Right lobe of liver (tissue), 6 donors: Measurements from ENCODE around the gene ZNF780A. TPM values are rescaled to one million over a fixed set of nuclear protein-coding genes. Genes with fewer than 3 reads are reported as not detected.
"Not testable (repeated sequence)": the region's sequence is repeated elsewhere in the genome, so short reads cannot be mapped to it uniquely, and the experiment has no call there.

ENCODE experiments used
- ATAC-seq, 4 donors: fragments of 200-7000 bp; cut with Tn5 transposase; one replicate each; pipeline ENCODE4 v1.9.1; 2020; ENCODE audit warnings: mild to moderate bottlenecking in 4 of 4, moderate library complexity in 4 of 4
- DNase-seq, 3 donors: peaks; one replicate each; pipeline ENCODE4 v3.0.0-alpha.2; 2020
- H3K27ac ChIP-seq, 3 donors: fragments of 200-600 bp; one replicate each; pipeline ENCODE4 v1.8.0; 2022
- H3K27me3 ChIP-seq, 2 donors: fragments of 200-600 bp; one replicate each; pipeline ENCODE4 v1.8.0; 2022
- H3K36me3 ChIP-seq, 4 donors: fragments of 200-600 bp; sonication (generic) in 1 of 4; one replicate each; pipeline versions ENCODE4 v1.5.1 to v1.8.0; 2017 to 2022; ENCODE audit warnings: control low read depth in 1 of 4
- H3K4me1 ChIP-seq, 4 donors: fragments of 200-600 bp; sonication (generic) in 1 of 4; one replicate each; pipeline versions ENCODE4 v1.5.1 to v1.8.0; 2017 to 2022; ENCODE audit warnings: control low read depth in 1 of 4
- H3K4me3 ChIP-seq, 3 donors: fragments of 200-600 bp; one replicate each; pipeline ENCODE4 v1.8.0; 2022
- H3K9me3 ChIP-seq, 4 donors: fragments of 200-600 bp; sonication (generic) in 1 of 4; one replicate each; pipeline versions ENCODE4 v1.5.1 to v1.8.0; 2017 to 2022; ENCODE audit warnings: control low read depth in 1 of 4
- CTCF ChIP-seq, 4 donors: fragments of 200-600 bp in 3 of 4; fragments of 450-650 bp in 1 of 4; IDR thresholded peaks; one replicate each; pipeline versions ENCODE4 v1.5.1 to v1.8.0; 2016 to 2022; ENCODE audit warnings: antibody characterized with exemption in 4 of 4, mild to moderate bottlenecking in 2 of 4
- POLR2A ChIP-seq: fragments of 450-650 bp; IDR thresholded peaks from one replicate; pipeline ENCODE4 v1.6.1; 2017; ENCODE audit warnings: antibody characterized with exemption, mild to moderate bottlenecking
- WGBS: methylation state at CpG from one replicate; pipeline ENCODE4 v1.1.6; 2018; ENCODE audit warnings: low coverage, low lambda C conversion rate; ENCODE audit not compliant: insufficient coverage; ENCODE audit errors: missing lambda C conversion rate; 5-methylcytosine and 5-hydroxymethylcytosine counted together
- intact Hi-C, 2 donors: fragments of 100-400 bp; cut with DNase I; formaldehyde crosslinking; loops; one replicate each; pipeline versions ENCODE4 v1.11.2 to v1.14.1; 2022
- total RNA-seq, 6 experiments: library from RNA; depleted of rRNA in 2 of 6; stranded (reverse); fragments of >200 nt in 2 of 6; fragmentation: NEBNext Ultra II Directional in 3 of 6; extraction: Animal tissue kit (Norgen Biotek cat#: 25700) in 3 of 6; gene quantifications; one replicate each; pipeline versions ENCODE4 v1.1.0 to v1.2.4, GENCODE V29; 2016 to 2023
- donor health status: DM: no; HTN: yes; CAD: no.
- donor health status: DM: no; HTN: no; CAD: no.
- donor health status: DM: no; HTN: no; CAD: no.
- donor health status: DM: no; HTN: yes; CAD: no.
- donor health status: DM: no; HTN: yes; CAD: no.

Gene ZNF780A
- total RNA-seq, 6 experiments from 2014 or later: 8.4 to 11.1 (median 10.2) TPM

GRCh38 chr19:40133491-40133890 lies 42.7 kb upstream of the ZNF780A start:
- Histone ChIP-seq H3K27me3 (no peaks in the 10 kb centered on the region), H3K27ac (no peak overlapping the region), H3K36me3 (no peaks in the 10 kb centered on the region), H3K4me1 (no peaks in the 10 kb centered on the region), H3K4me3 (no peak overlapping the region), H3K9me3 (no peaks in the 10 kb centered on the region)
- intact Hi-C loops: loop anchor here in 1 of 2 donors (10.0 kb wide), 1 partner anchor 81 kb away; the partner anchor contains the start of gene TTC9B
- TF ChIP-seq POLR2A (no peak), CTCF (IDR thresholded peaks at IDR 0.05) (no peak)
- 83% methylated on average over 1 of the region's 1 CpG for whole genome bisulfite sequencing
- ATAC-seq (no peak), DNase-seq (no peak)

- no peaks in the 10 kb centered on the region for H3K27me3 ChIP-seq
Observed at GRCh38 chr19:40130013-40130412, 39.3 kb upstream of the ZNF780A start.

GRCh38 chr19:40129425-40129824 lies 38.7 kb upstream of the ZNF780A start:
- H3K4me1 ChIP-seq: no peaks in the 10 kb centered on the region
- no peak for ATAC-seq
- no peak overlapping the region for H3K4me3 ChIP-seq
- DNase-seq: no peak
- H3K36me3 ChIP-seq: no peaks in the 10 kb centered on the region
- no peaks in the 10 kb centered on the region for H3K27me3 ChIP-seq
- intact Hi-C loops: no loop called here
- no peak overlapping the region for H3K27ac ChIP-seq
- no peak for TF ChIP-seq CTCF (IDR thresholded peaks at IDR 0.05)
- no peak for TF ChIP-seq POLR2A
- whole genome bisulfite sequencing: 33% methylated on average over 3 of the region's 3 CpGs
- no peaks in the 10 kb centered on the region for H3K9me3 ChIP-seq

More at GRCh38 chr19:40130013-40130412, 39.3 kb upstream of the ZNF780A start:
- Histone ChIP-seq H3K4me1 (no peaks in the 10 kb centered on the region), H3K9me3 (no peaks in the 10 kb centered on the region), H3K27ac (no peak overlapping the region), H3K36me3 (no peaks in the 10 kb centered on the region), H3K4me3 (no peak overlapping the region)
- DNase-seq (no peak), ATAC-seq (no peak)
- intact Hi-C loops: loop anchor here in 1 of 2 donors (10.0 kb wide), 1 partner anchor 85 kb away; the partner anchor contains the start of gene TTC9B
- TF ChIP-seq POLR2A (no peak), CTCF (IDR thresholded peaks at IDR 0.05) (no peak)

GRCh38 chr19:40128991-40129390 lies 38.2 kb upstream of the ZNF780A start:
- TF ChIP-seq POLR2A: no peak
- TF ChIP-seq CTCF (IDR thresholded peaks at IDR 0.05): no peak
- intact Hi-C loops: no loop called here
- no peaks in the 10 kb centered on the region for H3K9me3 ChIP-seq
- no peak overlapping the region for H3K27ac ChIP-seq
- no peak overlapping the region for H3K4me3 ChIP-seq
- no peaks in the 10 kb centered on the region for H3K36me3 ChIP-seq
- ATAC-seq (no peak), DNase-seq (no peak)
- no peaks in the 10 kb centered on the region for H3K27me3 ChIP-seq
- H3K4me1 ChIP-seq: no peaks in the 10 kb centered on the region

- intact Hi-C loops: no loop called here
- TF ChIP-seq POLR2A: no peak
- TF ChIP-seq CTCF (IDR thresholded peaks at IDR 0.05): no peak
- no peak for DNase-seq
- Histone ChIP-seq H3K9me3 (no peaks in the 10 kb centered on the region), H3K4me1 (no peaks in the 10 kb centered on the region), H3K27ac (no peak overlapping the region), H3K4me3 (no peak overlapping the region), H3K27me3 (no peaks in the 10 kb centered on the region), H3K36me3 (no peaks in the 10 kb centered on the region)
- 64% methylated on average over 4 of the region's 4 CpGs for WGBS
- ATAC-seq: no peak
Observed at GRCh38 chr19:40119380-40119779, 28.6 kb upstream of the ZNF780A start.

GRCh38 chr19:40118638-40119037 lies 27.9 kb upstream of the ZNF780A start:
- ATAC-seq, intact Hi-C loops, H3K4me1 ChIP-seq, H3K27ac ChIP-seq, H3K36me3 ChIP-seq, H3K9me3 ChIP-seq, H3K4me3 ChIP-seq, DNase-seq, H3K27me3 ChIP-seq: not testable (repeated sequence)
- 83% methylated on average over 6 of the region's 25 CpGs for WGBS
